Hematopoietic multipotent progenitor cell treated with erythropoietin and hydrocortisone succinate and interleukin-3 and kit ligand, for 17 days (in vitro differentiated cells): Measurements from ENCODE around the gene FREY1.

Experiments used
- DNase-seq: peaks from one replicate; pipeline ENCODE4 v3.0.0-alpha.2; 2015; ENCODE audit warnings: low spot score

FREY1 gene

GRCh38 chr11:45928535-45929215 lies 21.6 kb upstream of the FREY1 start:
- DNase-seq = no peak

- no peak for DNase-seq
Observed at GRCh38 chr11:45927684-45928413, 20.8 kb upstream of the FREY1 start.

- DNase-seq = no peak
Observed at GRCh38 chr11:45927332-45927683, 20.2 kb upstream of the FREY1 start.

GRCh38 chr11:45926536-45927331 lies 19.7 kb upstream of the FREY1 start:
- DNase-seq = no peak

- no peak for DNase-seq
Observed at GRCh38 chr11:45926001-45926401, 18.9 kb upstream of the FREY1 start.

- DNase-seq = no peak
Observed at GRCh38 chr11:45925550-45925949, 18.5 kb upstream of the FREY1 start.

- no peak for DNase-seq
Observed at GRCh38 chr11:45924927-45925326, 17.9 kb upstream of the FREY1 start.

- no peak for DNase-seq
Observed at GRCh38 chr11:45924036-45924915, 17.2 kb upstream of the FREY1 start.

- DNase-seq = no peak
Observed at GRCh38 chr11:45922425-45923082, 15.5 kb upstream of the FREY1 start, which contains the start of gene LARGE2. LARGE2 (plus strand) TSS chr11:45922656; CDS start chr11:45922883, 227 bp downstream.

- no peak for DNase-seq
Observed at GRCh38 chr11:45921561-45922424, 14.7 kb upstream of the FREY1 start.

GRCh38 chr11:45920531-45921477 lies 13.7 kb upstream of the FREY1 start:
- no peak for DNase-seq

- DNase-seq = no peak
Observed at GRCh38 chr11:45919806-45920530, 12.9 kb upstream of the FREY1 start.

GRCh38 chr11:45918962-45919675 lies 12.0 kb upstream of the FREY1 start:
- DNase-seq = no peak

GRCh38 chr11:45918331-45918941 lies 11.4 kb upstream of the FREY1 start:
- peak; percentile 64 for DNase-seq

- DNase-seq = peak; percentile 96
Observed at GRCh38 chr11:45917623-45918330, 10.7 kb upstream of the FREY1 start, which contains the start of gene PEX16. PEX16 (minus strand) TSS chr11:45917877; CDS start chr11:45917811, 66 bp downstream.

- DNase-seq = no peak
Observed at GRCh38 chr11:45917286-45917622, 10.2 kb upstream of the FREY1 start.

- no peak for DNase-seq
Observed at GRCh38 chr11:45915446-45915845, 8.4 kb upstream of the FREY1 start.
